Fibroblast of upper back skin (primary cell): ENCODE measurements around the gene TBC1D10A.

ENCODE experiments used
- DNase-seq: peaks from one replicate; pipeline ENCODE4 v3.0.0-alpha.2; 2013

Gene TBC1D10A

DNA sequence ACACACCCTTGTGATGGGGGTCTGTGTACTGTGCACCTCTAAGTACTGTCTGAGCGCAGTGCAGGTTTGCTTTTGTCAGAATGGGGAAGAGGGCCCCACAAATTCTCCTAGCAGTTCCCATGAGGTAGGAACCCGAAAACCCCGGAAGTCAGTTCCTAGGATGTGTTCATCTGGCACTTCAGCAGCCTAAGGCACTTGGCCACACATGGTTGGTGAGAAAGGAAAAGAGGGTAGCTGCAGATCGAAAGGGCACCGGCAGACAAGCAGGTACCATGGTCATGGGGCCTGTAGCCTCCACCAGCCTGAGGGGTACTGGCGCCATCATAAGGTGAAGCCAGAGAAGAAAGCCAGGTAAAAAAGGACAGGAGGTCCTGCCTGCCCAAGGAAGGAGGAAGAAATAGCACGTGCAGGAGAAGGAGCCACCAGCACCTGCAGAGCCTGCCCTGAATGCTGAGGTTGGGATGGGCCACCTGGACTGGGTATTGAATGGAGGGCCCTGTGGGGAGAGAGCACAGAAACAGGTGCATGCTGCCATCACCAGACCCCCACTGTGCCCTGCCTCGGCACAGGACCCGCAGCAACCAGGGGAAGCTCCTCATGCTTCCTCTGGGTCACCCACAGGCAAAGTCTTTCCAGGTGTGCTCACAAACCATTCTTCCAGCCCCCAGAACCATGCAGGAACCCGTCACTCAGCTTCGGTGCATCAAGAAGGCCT is 29.3 kb downstream of the TBC1D10A start:
- DNase-seq = no peak

- DNase-seq = no peak
Measured at GRCh38 chr22:30296833-30297232, 29.9 kb downstream of the TBC1D10A start.

- DNase-seq = no peak
Measured at GRCh38 chr22:30296324-30296723, 30.4 kb downstream of the TBC1D10A start.

GRCh38 chr22:30295576-30295975 is 31.2 kb downstream of the TBC1D10A start:
- DNase-seq = no peak

DNA sequence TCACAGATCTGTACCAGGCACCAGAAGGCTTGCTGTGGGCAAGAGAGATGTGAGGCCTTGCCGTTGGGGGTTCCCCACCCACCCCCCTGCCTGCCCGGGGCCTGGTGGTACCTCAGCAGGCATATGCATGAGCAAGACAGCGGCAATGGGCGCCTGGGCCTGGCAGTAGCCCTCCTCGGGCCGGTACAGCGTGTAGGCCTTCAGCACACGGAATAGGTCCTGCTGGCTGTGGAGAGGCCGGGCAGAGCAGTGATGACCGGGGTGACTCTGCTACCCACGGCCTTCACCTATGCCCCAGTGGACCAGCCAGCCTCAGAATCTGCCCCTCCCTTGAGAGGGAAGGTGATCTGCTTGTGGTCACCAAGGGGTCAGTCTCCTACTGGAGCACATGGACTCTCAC is 31.9 kb downstream of the TBC1D10A start:
- no peak for DNase-seq

DNA sequence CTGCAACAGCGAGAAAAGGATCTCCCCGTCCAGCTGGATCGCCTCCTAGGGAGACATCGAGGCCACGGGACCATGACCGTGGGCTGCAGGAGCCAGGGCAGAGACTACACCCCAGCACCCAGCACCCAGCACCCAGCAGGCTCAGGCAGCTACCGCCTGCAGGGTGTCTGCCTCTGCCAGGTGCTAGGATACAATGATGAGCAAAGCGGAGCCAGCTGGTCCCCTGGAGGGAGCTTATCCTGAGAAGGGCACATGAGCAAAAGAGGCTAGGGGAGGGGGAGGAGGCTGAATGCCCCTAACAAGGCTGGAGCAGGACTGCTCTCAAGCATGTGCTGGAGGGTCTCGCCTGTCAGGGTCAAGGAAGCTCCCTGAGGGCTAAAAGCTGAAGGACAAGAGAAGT is 32.7 kb downstream of the TBC1D10A start:
- no peak for DNase-seq

DNA sequence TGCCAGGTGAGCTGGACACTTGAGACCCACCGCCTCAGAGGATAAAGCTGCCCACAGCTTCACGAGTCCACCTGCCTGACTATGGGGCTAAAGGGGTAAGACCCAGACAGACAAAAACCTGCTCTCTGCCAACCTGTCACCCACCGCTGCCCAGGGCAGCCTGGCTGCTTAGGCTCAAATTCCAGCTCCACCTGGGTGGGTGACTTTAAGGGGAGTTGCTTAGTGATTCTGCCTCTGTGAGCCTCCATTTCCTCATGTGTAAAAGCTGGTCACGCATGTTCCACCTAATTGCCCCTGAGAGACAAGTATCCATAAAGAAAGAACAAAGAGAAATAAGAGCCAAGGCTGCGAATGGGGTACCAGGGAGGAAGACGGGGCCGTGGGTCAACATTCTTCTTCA is 33.7 kb downstream of the TBC1D10A start:
- no peak for DNase-seq

GRCh38 chr22:30292069-30292970 is 34.4 kb downstream of the TBC1D10A start:
- DNase-seq = no peak

DNA sequence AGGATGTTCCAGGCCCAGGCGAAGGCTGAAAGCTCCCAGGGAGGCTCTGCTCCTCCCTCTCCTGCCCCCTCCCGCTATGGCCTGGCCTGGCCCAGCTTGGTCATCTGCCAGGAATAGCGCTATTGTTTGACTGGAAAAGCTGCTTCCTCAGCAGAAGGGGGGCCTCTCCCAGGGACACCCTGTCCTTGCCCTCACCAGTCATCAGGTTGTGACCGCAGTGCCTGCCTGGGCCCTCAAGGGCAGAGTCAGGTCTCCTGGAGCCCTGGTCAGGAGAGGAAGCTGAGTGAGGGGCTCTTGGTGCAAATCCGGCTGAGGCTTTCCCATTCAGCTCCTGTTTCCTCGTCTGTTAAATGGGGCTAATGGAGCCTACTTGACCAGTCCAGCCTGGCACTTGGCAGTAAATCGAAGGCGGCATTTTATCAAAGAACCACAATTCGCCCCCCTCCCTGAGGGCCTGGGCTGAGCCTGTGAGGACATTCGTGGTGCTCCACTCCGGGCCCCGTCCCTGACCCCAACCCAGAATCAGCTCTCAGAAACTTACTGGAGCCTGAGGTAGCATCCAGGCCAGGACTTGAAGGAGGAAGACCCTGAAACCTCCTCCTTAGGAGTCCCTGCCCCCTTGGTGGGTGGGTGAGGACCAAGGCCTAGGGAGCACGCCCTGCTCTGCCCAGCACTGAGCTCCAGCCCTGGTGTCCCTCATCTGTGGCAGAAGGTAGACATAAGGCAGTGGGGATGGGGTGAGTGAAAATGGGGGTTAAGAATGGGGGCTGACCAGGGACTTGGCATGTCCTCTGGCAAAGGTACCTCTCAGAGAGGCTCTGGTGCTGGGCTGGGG is 35.5 kb downstream of the TBC1D10A start:
- peak; percentile 27 for DNase-seq

DNA sequence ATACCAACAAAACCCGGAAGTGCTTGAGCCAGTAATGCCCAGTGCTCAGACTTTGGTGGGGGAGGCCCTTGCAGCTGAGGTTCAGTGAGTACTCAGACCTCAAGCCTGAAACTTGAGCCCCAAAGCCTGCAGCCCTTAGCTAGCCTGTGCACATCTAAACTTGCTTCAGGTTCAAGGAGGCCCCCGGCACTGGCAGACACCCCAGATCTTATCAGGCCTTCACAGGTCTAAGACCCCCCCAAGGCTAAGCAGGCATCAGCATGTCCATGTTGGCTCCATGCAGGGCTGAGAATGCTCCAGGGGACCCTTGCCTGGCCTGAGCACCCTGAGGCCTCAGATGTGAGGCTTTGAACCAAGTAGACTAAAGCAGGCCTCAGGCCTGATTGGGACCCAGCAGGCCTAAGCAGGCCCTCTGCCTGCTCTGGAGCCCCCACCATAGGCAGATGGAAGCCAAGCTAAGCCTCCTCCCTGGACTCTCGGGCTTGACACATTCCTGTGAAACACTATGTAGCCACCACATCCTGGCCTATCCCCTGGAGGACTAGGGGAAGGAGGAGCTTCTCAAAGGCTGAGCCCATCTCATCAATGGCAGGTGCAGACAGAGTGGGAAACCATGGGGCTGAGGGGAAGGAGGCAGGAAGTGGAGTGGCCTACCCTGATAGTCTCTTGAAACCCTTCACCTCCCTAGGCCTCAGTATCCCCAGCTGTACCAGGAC is 36.2 kb downstream of the TBC1D10A start:
- peak; percentile 64 for DNase-seq

GRCh38 chr22:30289980-30290313 is 36.8 kb downstream of the TBC1D10A start:
- no peak for DNase-seq

GRCh38 chr22:30289141-30289979 is 37.4 kb downstream of the TBC1D10A start, which contains the start of gene CASTOR1:
Gene CASTOR1, minus strand, starts transcription at chr22:30289505. Its CDS starts 8 bp downstream, at chr22:30289497.
- peak; percentile 98 for DNase-seq

DNA sequence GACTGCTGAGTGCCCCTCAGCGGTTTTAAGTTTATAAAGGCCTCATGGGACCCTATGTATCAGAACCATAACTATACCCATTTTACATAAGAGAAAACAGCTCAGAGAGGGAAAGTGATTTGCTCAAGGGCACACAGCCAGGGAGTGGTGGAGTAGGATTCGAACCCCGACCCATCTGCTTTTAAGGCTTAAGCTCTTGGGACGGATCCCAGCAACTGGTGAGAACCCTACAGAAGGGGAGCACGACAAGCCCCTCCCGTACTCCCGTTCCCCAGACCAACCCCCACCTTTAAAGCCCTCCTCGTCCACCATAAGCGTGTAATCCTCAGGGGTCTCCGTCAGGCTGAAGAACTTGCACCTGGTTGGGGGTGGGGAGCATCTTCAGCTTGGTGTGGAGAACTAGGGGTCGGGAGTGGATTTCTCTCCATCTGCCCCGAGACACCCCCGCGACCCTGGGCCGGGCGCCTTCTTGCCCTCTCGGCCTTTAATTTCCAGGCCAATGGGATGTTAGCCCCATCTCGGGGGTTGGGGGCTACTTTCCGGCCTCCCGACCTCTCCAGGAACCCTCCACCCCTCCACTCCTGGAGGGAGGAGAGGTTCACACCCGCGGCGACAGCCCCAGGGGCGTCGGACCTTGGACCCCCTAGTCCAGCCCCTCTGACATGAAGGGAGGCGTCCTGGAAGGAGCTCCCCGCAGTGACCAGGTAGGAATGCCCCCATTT is 38.2 kb downstream of the TBC1D10A start:
- no peak for DNase-seq

DNA sequence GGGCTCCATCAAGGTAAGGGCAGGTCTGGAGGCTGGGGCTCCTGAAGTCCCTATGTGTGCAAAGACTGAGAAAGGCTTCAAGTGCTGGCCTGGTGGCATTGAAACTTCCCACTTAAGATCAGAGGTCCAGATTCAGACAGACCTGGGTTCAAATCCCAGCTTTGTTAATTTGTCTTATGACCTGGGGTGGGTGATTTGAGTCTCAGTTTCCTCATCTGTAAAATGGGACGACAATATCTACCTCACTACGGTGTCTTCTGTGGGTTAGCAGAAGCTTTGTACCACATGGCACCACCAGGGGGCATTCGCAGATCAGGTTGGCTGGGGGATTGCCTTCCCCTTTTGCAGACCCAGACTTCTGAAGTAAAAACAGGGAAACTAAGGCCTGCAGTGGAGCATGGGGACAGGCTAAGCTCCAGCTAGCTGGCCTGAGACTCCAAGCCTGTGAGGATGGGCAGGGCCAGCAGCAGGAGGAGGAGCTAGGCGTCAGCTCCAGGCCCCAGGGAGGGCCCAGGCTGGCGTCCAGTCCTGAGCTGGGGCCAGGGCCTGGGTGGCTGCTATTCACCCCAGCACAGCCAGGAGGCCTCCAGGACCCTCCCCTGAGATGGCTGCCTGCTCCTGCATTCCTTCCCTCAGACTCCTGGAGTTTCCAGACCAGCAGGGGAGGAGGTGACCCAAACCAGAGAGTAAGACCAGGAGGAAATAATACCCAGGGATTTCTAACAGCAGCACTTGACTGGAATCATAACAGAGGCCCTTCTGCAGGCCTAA is 38.9 kb downstream of the TBC1D10A start:
- peak; percentile 90 for DNase-seq

DNA sequence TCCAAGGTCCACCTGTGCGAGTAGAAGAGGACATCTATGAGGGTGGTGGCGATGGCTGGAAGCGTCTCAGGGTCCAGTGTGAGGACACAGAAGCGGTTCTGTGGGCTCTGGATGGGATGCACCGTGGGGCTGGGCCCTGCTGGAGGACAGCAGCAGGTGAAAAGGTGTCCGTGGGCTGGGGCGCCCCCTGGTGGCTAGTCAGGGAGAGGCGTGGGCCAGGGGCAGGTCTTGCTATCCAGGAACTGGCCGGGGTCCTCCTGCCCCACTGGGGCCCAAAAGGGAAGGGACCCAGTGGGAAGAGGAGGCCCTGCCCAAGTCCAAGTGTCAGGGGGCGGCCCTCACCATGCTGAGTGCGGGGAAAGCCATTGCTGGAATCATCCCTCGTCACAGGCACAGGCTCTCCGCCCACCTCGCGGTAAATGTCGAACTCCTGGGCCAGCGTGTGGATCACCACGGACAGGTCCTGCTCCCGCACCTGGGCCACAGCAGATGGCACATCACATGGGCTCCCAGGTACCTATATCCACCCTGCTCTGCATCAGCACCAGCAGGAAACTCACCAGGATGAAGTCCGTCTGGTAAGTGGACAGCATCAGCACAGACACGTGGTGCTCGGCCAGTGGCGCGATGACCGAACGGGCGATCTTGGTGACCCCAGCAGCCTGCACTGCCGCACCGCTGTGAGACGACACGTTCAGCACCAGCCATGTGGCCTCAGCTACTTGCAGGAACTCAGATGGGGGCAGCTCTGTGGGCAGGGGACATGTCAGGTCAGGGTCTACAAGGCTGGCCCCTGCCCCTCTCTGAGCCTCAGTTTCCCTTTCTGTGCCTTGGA is 39.7 kb downstream of the TBC1D10A start:
- DNase-seq = peak; percentile 38

GRCh38 chr22:30286331-30286730 is 40.4 kb downstream of the TBC1D10A start:
- DNase-seq = no peak

DNA sequence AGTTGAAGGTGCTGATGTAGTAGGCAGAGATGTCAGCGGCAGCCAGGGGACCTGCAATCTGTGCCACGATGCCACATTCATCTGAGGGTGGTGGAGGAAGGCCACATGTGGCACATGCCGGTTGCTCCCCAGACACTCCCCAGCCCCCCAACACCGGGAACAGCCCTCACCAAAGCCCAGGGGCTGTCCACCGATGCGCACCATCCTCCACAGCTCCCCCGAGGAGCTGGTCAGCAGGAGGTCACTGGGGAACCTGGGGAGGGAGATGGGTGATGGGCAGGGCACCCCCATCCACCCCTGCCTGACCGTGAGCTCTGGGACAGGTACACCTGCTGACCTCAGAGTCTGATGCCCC is 40.9 kb downstream of the TBC1D10A start:
- DNase-seq = no peak

GRCh38 chr22:30285176-30285845 is 41.4 kb downstream of the TBC1D10A start:
- no peak for DNase-seq

- DNase-seq = no peak
Measured at GRCh38 chr22:30284666-30285065, 42.1 kb downstream of the TBC1D10A start.
